ENCODE results near the gene NEAT1.

The NEAT1 gene

GRCh38 chr11:65390099-65390941 lies 32.3 kb upstream of the NEAT1 start:
- no peak for DNase-seq

- DNase-seq, result no peak
These were observed 31.6 kb upstream of the NEAT1 start for GRCh38 chr11:65390996-65391395.

GRCh38 chr11:65392186-65392829 lies 30.3 kb upstream of the NEAT1 start:
- DNase-seq, result no peak

- DNase-seq, result no peak
These were observed 29.7 kb upstream of the NEAT1 start for GRCh38 chr11:65392899-65393298.

DNA sequence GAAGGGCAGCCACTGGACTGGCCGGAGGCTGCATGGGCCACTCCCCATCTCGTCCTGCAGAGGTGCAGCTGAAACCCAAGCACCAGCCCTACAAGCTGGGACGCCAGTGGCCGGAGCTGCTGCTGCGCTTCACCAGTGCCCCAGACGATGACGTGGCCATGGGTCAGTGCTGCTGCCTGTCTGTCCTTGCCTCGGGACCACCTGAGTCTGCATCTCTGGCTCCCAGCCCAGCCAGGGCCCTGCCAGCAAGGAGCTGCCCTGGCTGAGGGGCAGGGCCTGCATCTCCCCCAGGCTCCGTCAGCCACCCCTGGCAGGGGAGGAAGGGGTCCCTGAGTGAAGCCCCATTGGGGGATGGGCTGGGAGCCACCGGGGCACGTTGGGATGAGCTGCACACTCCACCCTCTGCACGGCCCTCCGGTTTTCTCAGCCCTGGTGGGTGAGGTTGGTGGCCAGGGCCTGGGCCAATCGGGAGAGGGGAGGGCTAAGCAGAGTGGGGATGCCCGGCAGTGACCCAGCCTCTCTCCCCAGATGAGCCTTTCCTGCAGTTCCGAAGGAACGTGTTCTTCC lies 29.0 kb upstream of the NEAT1 start:
- DNase-seq, result no peak

GRCh38 chr11:65394125-65394536 lies 28.5 kb upstream of the NEAT1 start:
- no peak for DNase-seq

GRCh38 chr11:65395961-65396530 lies 26.6 kb upstream of the NEAT1 start:
- no peak for DNase-seq

DNA sequence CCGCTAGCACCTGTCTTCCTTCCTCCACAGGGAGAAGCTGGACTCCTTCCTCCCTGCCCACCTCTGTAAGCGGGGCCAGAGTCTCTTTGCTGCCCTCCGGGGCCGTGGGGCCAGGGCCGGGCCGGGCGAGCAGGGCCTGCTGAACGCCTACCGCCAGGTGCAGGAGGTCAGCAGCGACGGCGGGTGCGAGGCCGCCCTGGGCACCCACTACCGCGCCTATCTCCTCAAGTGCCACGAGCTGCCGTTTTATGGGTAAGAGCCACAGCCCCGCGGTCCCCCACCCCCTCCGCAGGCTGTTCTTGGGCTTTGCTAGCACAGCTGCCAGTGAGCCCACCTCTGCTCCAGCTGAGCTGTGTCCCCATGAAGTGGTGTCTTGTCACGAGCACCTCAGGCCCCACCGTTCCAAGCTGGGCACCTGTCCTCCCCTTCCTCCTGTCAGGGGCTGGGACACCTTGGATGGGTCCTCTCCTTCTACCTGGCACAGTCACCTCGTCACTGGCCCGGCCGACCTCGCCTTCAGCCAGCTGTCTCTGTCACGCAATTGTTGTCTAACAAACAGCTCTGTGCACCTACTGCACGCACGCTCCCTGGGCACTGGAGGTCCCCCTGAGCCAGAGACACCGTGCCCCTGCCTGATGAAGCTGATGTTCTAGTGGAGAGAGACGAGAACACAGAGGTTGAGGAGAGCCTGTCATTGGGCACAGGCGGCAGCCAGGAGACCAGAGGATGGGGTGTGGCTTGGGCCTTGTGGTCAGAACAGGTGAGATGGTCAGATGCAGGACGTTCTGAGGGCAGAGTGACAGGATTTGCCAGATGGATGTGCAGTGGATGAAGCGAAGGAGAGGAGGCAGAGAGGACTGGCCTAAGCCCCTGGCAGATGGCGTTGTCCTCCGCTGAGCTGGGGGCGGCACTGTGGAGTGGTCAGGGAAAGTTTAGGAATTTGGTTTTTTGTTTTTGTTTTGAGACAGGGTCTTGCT lies 25.5 kb upstream of the NEAT1 start:
- DNase-seq, result no peak

DNA sequence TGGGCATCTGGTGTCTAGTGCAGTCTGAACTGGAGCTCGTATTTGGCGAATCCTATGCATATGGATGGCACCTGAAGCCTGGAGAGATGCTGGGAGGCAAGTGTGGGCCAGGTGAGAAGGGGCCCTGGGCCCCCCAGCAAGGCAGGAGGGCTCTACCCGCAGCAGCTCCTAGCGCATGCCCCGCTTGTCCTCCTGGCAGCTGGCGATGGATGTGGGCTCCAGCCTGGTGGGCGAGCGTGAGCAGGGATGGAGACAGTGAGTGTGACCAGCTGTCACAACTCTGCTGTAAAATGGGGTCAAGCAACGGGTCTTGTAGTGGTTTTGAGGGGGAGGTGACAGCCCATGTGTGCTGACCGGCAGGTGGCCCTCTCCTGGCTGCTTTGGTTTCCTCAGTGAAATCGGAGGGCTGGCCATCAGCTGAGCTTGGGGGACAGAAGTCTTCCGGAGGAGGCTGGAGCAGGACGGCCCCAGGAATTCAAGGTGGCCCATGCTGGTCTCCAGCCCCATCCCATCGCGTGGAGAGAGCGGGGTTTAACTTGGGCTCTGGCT lies 24.2 kb upstream of the NEAT1 start:
- DNase-seq, result no peak

- DNase-seq, result no peak
These were observed 23.3 kb upstream of the NEAT1 start for GRCh38 chr11:65399249-65399648.

GRCh38 chr11:65399845-65400244 lies 22.8 kb upstream of the NEAT1 start:
- no peak for DNase-seq

- DNase-seq, result no peak
These were observed 22.1 kb upstream of the NEAT1 start for GRCh38 chr11:65400307-65401072.

DNA sequence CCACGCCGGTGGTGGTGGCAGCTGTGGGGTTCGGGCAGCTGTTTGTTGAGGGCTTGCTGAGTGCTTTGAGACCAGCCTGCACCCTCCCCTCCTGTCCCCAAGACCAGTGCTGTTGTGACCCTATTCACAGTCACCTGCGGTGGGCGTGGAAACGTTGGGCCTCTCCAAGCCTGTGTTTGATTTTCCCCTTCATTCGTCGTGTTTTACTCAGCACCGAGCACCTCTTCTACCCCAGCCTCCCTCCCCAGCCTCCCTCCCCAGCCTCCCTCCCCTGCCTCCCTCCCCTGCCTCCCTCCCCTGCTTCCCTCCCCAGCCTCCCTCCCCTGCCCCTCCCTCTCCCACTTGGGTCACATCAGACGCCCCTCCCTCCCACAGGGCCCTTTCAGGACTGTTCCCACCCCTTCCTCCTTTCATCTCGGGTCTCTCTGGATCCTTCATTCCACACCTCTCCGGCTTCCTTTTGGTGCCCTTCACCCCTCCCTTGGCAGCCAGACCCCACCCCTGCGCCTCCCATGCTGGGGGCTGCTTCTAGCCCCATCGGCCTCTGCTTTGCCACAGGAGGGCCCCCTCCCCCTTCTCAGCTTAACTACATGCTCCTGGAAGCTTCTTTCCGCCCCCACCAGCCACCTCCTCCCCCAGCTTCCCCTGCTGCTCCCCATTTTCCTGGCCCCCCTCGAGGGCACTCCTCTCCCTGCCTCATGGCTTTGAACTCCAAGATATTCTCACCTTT lies 21.4 kb upstream of the NEAT1 start:
- no peak for DNase-seq

DNA sequence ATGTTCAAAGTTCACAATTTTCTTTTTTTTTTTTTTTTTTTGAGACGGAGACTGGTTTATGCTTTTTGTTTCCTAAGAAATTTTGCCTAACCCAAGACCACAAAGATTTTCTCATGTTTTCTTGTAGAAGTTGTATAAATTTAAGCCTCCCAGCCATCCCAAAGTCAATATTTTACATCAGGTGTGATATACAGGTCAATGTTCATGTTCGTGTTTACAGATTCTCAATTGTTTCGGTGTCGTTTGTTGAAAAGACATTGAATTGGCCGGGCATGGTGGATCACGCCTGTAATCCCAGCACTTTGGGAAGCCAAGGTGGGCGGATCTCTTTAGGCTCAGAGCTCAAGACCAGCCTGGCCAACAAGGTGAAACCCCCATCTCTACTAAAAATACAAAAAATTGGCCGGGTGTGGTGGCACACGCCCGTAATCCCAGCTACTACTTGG lies 20.8 kb upstream of the NEAT1 start:
- no peak for DNase-seq

DNA sequence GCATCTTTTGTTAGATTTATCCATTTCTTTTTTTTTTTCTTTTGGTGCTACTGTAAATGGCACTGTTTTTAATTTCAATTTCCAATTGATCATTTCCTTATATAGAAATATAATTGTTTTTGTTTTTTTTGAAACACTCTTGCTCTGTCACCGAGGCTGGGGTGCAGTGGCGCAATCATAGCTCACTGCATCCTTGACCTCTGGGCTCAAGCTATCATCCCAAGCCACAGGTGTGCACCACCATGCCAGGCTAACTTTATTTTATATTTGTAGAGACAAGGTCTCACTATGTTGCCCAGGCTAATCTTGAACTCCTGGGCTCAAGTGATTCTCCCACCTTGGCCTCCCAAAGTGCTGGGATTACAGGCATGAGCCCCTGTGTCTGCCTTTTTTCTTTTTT lies 19.8 kb upstream of the NEAT1 start:
- DNase-seq, result no peak

DNA sequence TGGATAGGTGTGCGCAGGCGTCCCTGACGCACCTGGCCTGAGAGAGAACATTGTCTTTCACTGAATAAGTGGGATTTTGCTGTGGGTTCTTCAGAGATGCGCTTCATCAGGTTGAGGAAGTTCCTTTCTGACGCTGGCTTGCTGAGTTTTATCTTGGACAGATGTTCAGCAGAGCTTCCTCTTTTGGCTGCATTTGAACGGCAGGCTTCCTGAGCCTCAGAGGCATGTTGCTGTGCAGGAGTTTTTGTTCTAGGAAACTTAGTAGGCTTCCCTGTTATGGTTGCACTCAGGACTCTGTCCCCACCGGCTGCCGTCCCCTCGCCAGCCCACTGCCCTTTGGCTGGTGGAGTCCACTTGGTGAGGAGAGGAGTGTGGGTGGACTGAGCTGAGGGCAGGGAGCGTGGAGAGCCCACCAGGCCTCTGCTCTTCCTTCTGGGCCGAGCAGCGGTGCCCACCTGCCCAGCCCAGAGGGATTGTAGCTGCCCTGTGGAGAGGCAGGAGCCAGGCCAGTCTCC lies 18.9 kb upstream of the NEAT1 start:
- no peak for DNase-seq

DNA sequence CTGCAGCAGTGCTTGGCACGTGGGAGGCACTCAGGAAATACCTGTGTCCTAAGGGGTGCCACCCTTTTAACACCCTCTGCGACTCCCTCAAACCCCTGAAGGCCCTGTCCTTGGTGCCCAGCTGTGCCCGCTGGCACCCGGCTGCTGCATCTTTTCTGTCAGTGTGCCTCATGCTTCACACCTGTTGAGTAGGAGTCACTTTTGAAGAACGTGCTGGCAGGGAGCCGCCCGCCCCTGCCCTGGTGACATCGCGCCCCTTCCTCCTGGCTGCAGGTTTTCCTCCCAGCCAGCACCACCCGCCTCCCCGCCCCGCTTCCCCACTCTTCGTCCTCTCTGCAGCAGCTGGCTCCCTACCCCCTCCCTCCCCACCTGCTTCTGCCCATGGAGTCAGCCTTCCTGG lies 18.4 kb upstream of the NEAT1 start:
- DNase-seq, result no peak

DNA sequence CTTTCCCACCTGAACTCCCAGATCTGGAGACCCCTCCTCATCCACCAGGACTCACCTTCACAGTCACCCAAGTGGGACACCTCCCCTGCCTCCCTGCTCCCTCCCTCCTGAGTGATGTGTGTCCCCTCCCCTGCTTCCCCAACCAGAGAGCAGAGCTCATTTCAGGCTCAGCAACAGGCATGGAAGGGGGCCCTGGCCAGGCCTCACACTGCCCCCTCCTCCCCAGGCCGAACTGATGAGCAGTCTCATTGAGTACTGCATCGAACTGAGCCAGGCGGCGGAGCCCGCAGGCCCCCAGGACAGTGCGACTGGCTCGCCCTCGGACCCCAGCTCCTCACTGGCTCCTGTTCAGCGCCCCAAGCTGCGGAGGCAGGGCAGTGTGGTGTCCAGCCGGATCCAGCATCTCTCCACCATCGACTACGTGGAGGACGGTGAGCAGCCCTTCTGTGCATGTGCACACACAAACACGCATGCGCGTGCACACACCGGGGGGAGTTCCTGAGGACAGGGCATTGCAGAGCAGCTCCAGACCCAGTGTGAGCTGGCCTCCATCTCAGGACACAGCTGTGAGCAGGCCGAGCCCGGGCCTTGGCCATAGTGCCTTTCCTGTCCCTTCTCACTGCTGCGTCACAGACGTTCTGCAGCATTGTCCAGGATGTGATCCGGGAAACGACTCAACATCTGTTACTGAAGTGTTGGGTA lies 17.8 kb upstream of the NEAT1 start:
- DNase-seq, result no peak

DNA sequence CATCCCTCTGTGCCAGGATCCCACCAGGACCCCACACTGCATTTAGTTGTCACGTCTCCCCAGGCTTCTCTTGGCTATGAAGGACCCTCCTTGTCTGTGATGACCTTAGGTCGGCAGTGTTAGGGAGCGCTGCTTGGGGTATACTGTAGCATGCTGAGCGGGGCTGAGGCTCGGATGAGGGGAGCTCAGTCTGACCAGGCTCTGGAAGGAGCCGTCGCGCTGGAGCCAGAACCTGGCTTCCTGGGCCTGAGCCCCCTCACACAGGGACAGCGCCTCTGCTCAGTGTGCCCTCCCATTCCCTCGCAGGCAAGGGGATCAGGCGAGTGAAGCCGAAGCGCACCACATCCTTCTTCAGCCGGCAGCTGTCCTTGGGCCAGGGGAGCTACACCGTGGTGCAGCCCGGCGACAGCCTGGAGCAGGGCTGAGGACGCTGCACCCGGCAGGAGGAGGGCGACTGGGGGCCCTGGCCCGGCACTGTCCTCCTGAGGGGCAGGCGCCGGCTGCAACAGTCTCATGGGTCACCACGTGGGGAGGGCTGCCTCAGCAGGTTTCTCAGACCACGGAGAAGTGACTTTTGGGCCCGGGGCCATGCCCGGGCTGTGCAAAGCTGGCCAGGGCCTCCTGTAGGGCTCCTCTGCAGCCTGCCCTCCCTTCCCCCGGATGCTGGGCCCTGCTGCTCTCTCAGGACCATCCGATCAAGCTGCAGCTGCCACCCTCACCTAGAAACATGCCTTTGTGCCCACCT lies 11.5 kb upstream of the NEAT1 start:
- DNase-seq, result peak; percentile 25

Data from right forelimb (tissue), 1 donor.